MCF 10A (cell line): ENCODE measurements around the gene ZSWIM5. TPM values are rescaled to one million over a fixed set of nuclear protein-coding genes. Genes with fewer than 3 reads are reported as not detected.
"Not testable (repeated sequence)": the region's sequence is repeated elsewhere in the genome, so short reads cannot be mapped to it uniquely, and the experiment has no call there.

Experiments
- BruUV-seq: library from RNA; stranded (reverse); fragments of 400-500 nt; replicated peaks from 2 replicates; lab custom pipeline; 2021; lab: Mats Ljungman, UMichigan
- CTCF ChIA-PET: fragments of 300-600 bp; sonication (Branson Sonifier 250); formaldehyde crosslinking; extraction: SDS; loops from one replicate; lab custom pipeline; 2021; ENCODE audit warnings: antibody characterized with exemption, inconsistent platforms; lab: Yijun Ruan, JAX
- POLR2A ChIA-PET: fragments of 300-600, 350-650 bp; sonication (Branson Sonifier 250); formaldehyde crosslinking; extraction: SDS; loops from one replicate; lab custom pipeline; 2020; ENCODE audit warnings: antibody characterized with exemption, inconsistent platforms; lab: Yijun Ruan, JAX
- DNase-seq: peaks from one replicate; pipeline ENCODE4 v3.0.0-alpha.2; 2018; ENCODE audit not compliant: unreplicated experiment
- H3K27ac Mint-ChIP-seq: one replicate; pipeline ENCODE4 v1.8.0; 2022; ENCODE audit warnings: mild to moderate bottlenecking, low read depth, mixed read lengths; ENCODE audit not compliant: unreplicated experiment
- H3K27me3 Mint-ChIP-seq: one replicate; pipeline ENCODE4 v1.8.0; 2022; ENCODE audit warnings: mixed read lengths; ENCODE audit not compliant: insufficient read depth, unreplicated experiment
- H3K36me3 Mint-ChIP-seq: one replicate; pipeline ENCODE4 v1.8.0; 2022; ENCODE audit warnings: mild to moderate bottlenecking, moderate library complexity, mixed read lengths; ENCODE audit not compliant: insufficient read depth, unreplicated experiment
- H3K4me1 Mint-ChIP-seq: one replicate; pipeline ENCODE4 v1.8.0; 2022; ENCODE audit warnings: mixed read lengths; ENCODE audit not compliant: insufficient read depth, unreplicated experiment
- H3K4me3 Mint-ChIP-seq: one replicate; pipeline ENCODE4 v1.8.0; 2022; ENCODE audit warnings: mild to moderate bottlenecking, moderate library complexity, mixed read lengths; ENCODE audit not compliant: unreplicated experiment
- H3K9me3 Mint-ChIP-seq: one replicate; pipeline ENCODE4 v1.8.0; 2022; ENCODE audit warnings: mixed read lengths; ENCODE audit not compliant: unreplicated experiment
- CTCF ChIP-seq: fragments of 200-600 bp; IDR thresholded peaks from one replicate; pipeline ENCODE4 v1.8.0; 2022; ENCODE audit warnings: antibody characterized with exemption, mild to moderate bottlenecking; ENCODE audit not compliant: unreplicated experiment
- intact Hi-C: fragments of 100-400 bp; cut with micrococcal nuclease; formaldehyde crosslinking; loops from 2 replicates; pipeline ENCODE4 v1.14.1; 2022
- total RNA-seq: library from RNA; stranded (reverse); gene quantifications from 2 replicates; pipeline ENCODE4 v1.2.3, GENCODE V29; 2022

The ZSWIM5 gene
- total RNA-seq, 1 experiment from 2014 or later = 0.14 TPM

GRCh38 chr1:45238846-45239245 is 32.4 kb upstream of the ZSWIM5 start:
- no peak for TF ChIP-seq CTCF
- ChIA-PET POLR2A (no interaction called here), CTCF (no interaction called here)
- H3K9me3 Mint-ChIP-seq = peaks cover 8% of the 10 kb centered on the region
- no peak for DNase-seq
- intact Hi-C loops = no loop called here
- no TSS peak for BruUV-seq
- H3K36me3 Mint-ChIP-seq = no peaks in the 10 kb centered on the region
- no peaks in the 10 kb centered on the region for H3K27me3 Mint-ChIP-seq
- no peak overlapping the region for H3K27ac Mint-ChIP-seq
- H3K4me3 Mint-ChIP-seq = no peak overlapping the region
- no peaks in the 10 kb centered on the region for H3K4me1 Mint-ChIP-seq

- no peaks in the 10 kb centered on the region for H3K27me3 Mint-ChIP-seq
These were observed 29.7 kb upstream of the ZSWIM5 start for GRCh38 chr1:45236136-45236535.

GRCh38 chr1:45230537-45230936 is 24.1 kb upstream of the ZSWIM5 start:
- DNase-seq = peak; percentile 50
- no peaks in the 10 kb centered on the region for H3K4me1 Mint-ChIP-seq

More at GRCh38 chr1:45236136-45236535, 29.7 kb upstream of the ZSWIM5 start:
- H3K36me3 Mint-ChIP-seq = no peaks in the 10 kb centered on the region
- no peak for TF ChIP-seq CTCF
- POLR2A ChIA-PET = interaction anchor here (0.6 kb wide), 2 partner anchors 184 to 417 kb away, joined by 3 to 5 read pairs; no protein-coding TSS in a partner anchor
- no peak overlapping the region for H3K27ac Mint-ChIP-seq
- no peak for DNase-seq
- H3K4me1 Mint-ChIP-seq = no peaks in the 10 kb centered on the region
- CTCF ChIA-PET = interaction anchor here (1.0 kb wide), 1 partner anchor 65 kb away, joined by 3 read pairs; no protein-coding TSS in a partner anchor
- no peaks in the 10 kb centered on the region for H3K9me3 Mint-ChIP-seq
- intact Hi-C loops = no loop called here
- H3K4me3 Mint-ChIP-seq = no peak overlapping the region
- no TSS peak for BruUV-seq

GRCh38 chr1:45225598-45225997 is 19.2 kb upstream of the ZSWIM5 start:
- Mint-ChIP-seq H3K9me3 (no peaks in the 10 kb centered on the region), H3K4me3 (no peak overlapping the region), H3K36me3 (no peaks in the 10 kb centered on the region), H3K27me3 (no peaks in the 10 kb centered on the region), H3K4me1 (no peaks in the 10 kb centered on the region), H3K27ac (no peak overlapping the region)
- TF ChIP-seq CTCF = no peak
- no TSS peak for BruUV-seq
- DNase-seq = no peak
- CTCF ChIA-PET = no interaction called here
- intact Hi-C loops = no loop called here
- POLR2A ChIA-PET = interaction anchor here (0.6 kb wide), 1 partner anchor 248 kb away, joined by 3 read pairs; no protein-coding TSS in a partner anchor

More at GRCh38 chr1:45230537-45230936, 24.1 kb upstream of the ZSWIM5 start:
- BruUV-seq = no TSS peak
- CTCF ChIA-PET = interaction anchor here (0.6 to 3.5 kb wide), 12 partner anchors 30 to 243 kb away, joined by 3 to 26 read pairs (median 4); partner anchors contain the start of gene UROD
- POLR2A ChIA-PET = interaction anchor here (1.1 kb wide), 1 partner anchor 218 kb away, joined by 3 read pairs; no protein-coding TSS in a partner anchor
- intact Hi-C loops = no loop called here
- H3K27ac Mint-ChIP-seq = no peak overlapping the region
- no peaks in the 10 kb centered on the region for H3K27me3 Mint-ChIP-seq
- no peak overlapping the region for H3K4me3 Mint-ChIP-seq
- TF ChIP-seq CTCF = no peak
- no peaks in the 10 kb centered on the region for H3K36me3 Mint-ChIP-seq
- H3K9me3 Mint-ChIP-seq = no peaks in the 10 kb centered on the region

GRCh38 chr1:45223710-45224109 is 17.3 kb upstream of the ZSWIM5 start:
- CTCF ChIA-PET, H3K4me3 Mint-ChIP-seq, H3K27ac Mint-ChIP-seq, intact Hi-C loops, DNase-seq, H3K27me3 Mint-ChIP-seq, H3K9me3 Mint-ChIP-seq, POLR2A ChIA-PET, BruUV-seq, H3K36me3 Mint-ChIP-seq, H3K4me1 Mint-ChIP-seq: not testable (repeated sequence)
